GM18526 (cell line): ENCODE data around the gene NEGR1.

Source experiments
- POLR2A ChIP-seq: IDR thresholded peaks from 3 replicates; pipeline ENCODE4 v1.6.1; 2011; ENCODE audit not compliant: insufficient read length; ENCODE audit errors: extremely low read depth

NEGR1 gene

DNA sequence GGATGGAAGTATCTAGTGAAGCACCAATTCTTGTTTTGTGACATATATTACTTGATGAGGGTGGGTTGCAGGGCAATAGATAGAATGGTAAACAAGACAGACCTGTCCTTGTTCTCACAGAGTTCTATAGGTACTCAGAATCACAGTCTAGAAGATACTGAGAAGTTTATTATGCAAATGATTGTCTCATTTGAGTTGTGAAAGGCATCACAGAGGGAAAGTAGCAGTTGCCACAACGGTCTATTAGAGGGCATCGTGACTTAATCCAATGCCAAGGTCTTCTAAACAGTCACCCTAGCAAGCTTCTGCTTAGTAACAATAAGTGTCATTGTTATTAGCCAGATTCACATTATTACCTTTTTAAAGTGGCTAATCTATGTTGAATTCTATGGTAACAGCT is 626.7 kb downstream of the NEGR1 start:
- TF ChIP-seq POLR2A, result no peak

DNA sequence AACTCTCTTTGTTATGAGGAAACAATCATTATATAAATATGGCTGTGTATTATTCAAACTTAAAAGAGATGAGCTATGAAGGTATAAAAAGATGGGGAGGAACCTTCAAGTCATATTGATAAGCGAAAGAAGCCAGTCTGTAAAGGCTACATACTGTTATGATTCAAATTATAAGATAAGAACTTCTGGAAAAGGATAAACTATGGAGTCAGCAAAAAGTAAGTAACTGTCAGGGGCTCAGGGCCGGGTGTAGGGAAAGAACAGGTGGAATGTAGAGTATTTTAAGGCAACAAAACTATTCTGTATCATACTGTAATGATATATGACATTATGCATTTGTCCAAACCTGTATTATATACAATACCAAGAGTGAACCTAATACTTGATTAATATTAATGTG is 628.4 kb downstream of the NEGR1 start:
- TF ChIP-seq POLR2A, result no peak

GRCh38 chr1:71651214-71651613 is 631.1 kb downstream of the NEGR1 start:
- no peak for TF ChIP-seq POLR2A

GRCh38 chr1:71650119-71650518 is 632.2 kb downstream of the NEGR1 start:
- TF ChIP-seq POLR2A, result no peak

- no peak for TF ChIP-seq POLR2A
Observed at GRCh38 chr1:71649608-71650007, 632.7 kb downstream of the NEGR1 start.

DNA sequence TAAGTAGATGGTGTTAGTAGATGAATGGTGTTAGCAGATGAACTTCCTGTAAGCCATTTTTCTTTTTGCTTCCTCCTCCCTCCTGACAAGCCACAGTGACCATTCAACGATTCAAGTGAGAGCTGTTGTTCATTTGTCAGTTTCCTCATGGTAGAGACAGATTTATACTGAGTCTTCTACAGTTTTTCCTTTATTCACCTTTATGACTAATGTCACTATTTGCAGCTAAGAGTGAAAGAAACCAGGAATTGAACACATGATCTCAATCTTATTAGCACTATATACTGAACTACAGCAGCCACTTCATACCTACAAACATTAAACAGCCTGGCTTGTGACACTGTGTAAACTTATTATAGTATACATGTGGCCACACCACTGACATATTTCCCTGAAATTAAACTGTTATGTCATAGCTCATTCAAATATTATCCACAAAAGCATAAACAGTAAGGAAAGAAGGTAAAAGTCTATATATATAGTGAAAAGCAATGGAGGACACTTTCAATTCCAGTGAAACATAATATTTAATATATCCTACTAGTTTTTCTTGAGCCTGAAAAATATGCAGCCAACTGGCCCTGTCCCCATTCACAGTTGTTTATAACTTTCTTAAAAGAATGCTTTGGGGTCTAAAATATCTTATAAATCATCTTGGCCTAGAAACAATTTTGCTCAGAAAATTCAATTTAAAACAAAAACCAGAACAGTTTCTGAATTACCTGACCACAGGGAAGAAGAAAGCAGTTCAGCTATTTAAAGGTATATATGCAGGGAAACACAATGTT is 634.6 kb downstream of the NEGR1 start:
- no peak for TF ChIP-seq POLR2A

GRCh38 chr1:71645015-71645414 is 637.3 kb downstream of the NEGR1 start:
- TF ChIP-seq POLR2A, result no peak

GRCh38 chr1:71641903-71642302 is 640.4 kb downstream of the NEGR1 start:
- no peak for TF ChIP-seq POLR2A

DNA sequence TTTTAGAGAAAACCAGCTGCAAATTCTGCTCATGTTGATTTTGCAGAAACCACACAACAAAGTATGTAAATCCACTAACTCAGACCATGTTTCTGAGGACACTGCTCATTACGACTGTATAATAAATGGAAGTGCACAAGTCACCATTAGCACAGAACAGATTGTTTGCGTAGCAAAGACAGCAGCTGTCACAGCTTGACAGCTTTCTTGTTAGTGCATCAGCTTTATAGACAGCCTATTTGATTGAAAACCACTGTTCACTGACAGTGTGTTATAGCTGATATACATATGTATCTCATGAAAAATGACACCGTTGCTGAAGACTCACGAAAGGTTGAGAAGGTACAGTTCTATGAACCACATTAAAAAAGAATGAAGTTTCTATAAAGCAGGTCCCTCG is 641.3 kb downstream of the NEGR1 start:
- TF ChIP-seq POLR2A, result no peak

- TF ChIP-seq POLR2A, result no peak
Observed at GRCh38 chr1:71640116-71640515, 642.2 kb downstream of the NEGR1 start.

DNA sequence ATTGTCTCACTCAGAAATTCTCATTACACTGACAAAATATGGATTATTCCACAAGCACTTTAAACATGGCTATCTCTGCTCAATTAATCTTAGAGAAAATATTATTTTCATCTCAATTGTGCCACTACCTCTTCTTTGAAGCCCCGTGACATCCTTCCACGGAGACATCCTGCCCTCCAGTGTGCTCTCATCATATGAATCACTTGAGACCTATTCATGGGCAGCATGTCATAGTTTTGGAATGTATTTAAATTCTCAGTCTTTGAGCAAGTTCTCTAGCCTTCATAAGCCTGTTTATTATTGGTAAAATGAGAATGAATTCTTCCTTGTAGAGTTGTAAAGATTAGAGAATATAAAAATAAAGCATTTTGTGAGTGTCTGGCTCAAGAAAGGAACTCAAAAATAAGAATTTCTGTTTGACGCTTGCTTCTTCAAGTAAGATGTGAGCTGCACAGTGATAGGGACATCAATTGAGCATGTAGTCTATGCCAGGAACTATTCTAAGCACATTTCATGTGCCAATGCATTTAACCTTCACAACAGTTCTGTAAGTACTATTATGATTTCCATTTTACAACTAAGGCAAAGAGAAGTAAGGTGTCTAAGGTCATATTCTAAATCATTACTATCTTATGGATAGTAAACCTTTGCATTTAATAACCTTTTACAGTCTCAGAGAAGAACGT is 644.1 kb downstream of the NEGR1 start:
- no peak for TF ChIP-seq POLR2A

- no peak for TF ChIP-seq POLR2A
Observed at GRCh38 chr1:71635568-71635967, 646.8 kb downstream of the NEGR1 start.

DNA sequence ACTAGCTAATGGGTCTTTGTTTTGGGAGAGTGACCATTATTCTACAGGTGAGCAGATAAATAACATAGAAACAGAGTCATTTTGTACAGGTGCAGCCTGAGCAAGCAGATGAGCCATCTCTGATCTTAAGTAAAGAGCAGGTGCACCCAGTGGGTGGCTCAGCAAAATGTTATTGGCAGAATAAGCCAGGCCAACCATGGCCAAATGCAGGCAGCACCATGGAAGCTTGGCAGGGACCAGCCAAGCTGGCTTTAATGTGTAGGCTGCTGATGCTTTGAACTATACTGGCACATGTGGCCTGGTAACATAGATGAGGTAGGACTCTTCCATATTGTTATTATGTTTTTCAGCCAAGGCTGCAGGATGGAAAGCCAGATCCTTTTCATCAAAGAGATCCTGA is 648.2 kb downstream of the NEGR1 start:
- no peak for TF ChIP-seq POLR2A

GRCh38 chr1:71630073-71630472 is 652.3 kb downstream of the NEGR1 start:
- TF ChIP-seq POLR2A, result no peak

DNA sequence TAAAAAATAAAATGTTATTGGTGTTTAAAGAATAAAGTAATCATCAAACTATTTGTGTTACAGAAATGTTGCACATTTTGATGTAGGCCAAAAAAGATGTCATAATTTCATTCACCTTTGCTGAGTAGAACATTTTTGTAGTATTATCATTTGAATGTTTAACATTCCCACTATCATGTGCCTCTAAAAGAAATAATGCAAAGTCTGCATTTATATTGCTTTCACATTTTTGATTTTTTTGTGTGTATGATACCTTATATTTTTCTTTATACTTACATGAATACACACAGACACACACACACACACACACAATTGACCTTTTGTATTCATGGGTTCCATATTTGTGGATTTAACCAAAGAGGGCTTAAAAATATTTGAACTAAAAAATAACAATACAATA is 657.3 kb downstream of the NEGR1 start:
- TF ChIP-seq POLR2A, result no peak

DNA sequence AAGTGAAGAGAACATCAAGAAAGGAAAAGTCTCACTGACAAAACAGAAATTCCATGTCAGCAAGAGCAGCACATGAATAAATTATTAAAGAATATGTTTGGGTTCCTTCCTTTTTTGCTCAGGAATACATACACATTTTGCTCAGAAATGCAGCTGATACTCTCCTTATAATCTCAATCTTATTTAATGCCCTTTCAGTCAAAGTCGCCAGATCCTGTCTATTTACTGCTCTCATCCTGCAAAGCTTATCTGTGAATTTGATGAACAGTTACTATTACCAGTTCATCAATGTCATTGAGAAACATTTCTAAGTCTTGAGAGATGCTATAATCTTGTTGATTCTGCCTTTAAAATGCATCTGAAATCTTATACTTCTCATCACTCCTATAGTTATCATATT is 658.5 kb downstream of the NEGR1 start:
- no peak for TF ChIP-seq POLR2A

DNA sequence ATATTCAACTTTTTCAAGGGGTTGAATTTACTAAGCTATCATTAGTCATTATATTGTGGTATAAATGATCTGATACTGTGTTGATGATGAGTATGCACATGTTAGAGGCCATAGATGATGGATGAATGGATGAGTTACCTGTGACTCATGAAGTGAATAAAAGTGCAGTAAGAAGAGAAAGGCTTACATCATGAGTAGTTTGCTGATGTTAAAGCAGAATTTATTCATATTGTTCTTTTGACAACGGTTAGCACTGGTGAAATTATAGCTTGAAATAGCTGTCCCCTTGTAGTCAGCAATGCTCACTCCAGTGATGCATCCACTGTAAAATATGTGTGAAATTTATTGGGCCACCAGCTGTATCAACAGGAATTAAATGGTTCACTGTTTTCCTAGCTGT is 660.6 kb downstream of the NEGR1 start:
- no peak for TF ChIP-seq POLR2A
